ENCODE measurements around the gene PPARA.
"Not testable (repeated sequence)": the region's sequence is repeated elsewhere in the genome, so short reads cannot be mapped to it uniquely, and the experiment has no call there.

Gene PPARA

DNA sequence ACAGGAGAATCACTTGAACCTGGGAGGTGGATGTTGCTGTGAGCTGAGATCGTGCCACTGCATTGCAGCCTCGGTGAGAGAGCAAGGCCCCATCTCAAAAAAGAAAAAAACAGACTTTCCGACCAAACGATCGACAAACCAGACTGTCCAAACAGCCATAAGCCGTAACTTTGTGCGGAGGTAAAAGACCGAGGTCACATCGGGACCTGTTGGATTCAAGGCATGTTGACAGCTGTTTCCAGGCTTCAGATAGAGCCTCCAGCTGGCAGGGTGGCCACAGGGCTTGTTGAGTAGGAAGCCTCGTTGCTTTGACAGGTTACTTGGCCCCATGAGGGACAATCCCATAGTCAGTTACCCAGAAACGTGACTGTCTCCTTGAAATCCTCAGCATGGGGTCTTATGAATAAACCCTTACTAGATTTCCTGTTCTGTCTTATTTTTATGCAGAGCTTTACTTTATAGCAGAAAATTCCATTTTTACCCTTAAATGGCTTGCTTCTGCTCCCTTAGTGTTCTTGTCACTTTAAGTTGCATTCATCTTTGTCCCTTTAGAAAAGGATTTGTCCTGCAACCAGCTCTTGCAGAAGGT lies 22.3 kb downstream of the PPARA start:
- no peak for DNase-seq (ENCODE audit: low spot score)

DNA sequence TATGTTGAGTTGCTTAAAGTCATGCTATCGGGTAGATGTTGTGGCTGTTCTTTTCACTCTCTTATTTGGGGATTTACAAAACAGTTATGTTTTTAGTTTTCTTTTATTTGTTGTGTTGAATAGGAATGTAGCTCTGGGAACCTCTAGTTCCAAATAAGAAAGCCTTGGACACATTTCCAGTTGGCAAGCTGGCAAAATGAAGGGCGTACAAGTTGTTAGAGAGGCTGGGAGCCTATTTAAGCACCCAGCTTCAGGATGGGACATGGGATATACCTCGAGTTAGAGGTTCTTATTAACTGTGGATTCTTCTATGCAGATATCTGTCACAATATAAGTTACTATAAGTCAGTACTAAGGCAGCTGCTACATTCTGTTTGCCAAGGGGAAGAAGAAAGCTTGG lies 22.8 kb downstream of the PPARA start:
- no peak for DNase-seq (ENCODE audit: low spot score)

DNA sequence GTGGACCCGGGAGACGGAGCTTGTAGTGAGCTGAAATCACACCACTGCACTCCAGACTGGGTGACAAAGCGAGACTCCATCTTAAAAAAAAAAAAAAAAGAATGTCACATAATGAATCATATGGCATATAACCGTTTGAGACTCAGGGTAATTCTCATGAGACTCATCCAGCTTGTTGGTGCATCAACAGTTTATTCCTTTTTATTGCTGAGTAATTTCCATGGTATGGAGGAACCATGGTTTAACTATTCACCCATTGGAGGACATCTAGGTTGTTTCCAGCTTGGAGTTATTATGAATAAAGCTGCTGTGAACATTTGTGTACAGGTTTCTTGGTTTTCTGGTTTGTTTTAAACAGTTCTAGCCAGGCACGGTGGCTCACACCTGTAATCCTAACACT lies 25.3 kb downstream of the PPARA start:
- DNase-seq (ENCODE audit: low spot score) = no peak

DNA sequence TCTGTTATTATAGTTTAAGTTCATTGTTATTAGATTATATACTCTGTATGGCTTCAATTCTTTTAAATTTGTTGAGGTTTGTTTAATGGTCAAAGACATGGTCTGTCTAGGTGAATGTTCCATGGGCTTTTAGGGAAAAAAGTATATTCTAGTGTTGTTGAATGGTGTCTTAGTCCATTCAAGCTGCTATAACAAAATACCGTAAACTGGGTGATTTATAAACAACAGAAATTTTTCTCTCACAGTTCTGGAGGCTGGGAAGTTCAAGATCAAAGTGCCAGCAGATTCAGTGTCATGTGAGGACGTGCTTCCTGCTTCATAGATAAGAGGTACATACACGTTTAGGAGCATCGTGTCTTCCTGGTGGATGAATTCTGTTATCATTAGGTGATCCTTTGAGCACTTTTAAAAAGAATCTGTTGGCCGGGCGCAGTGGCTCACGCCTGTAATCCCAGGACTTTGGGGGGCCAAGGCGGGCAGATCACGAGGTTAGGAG lies 26.2 kb downstream of the PPARA start:
- DNase-seq (ENCODE audit: low spot score) = no peak

DNA sequence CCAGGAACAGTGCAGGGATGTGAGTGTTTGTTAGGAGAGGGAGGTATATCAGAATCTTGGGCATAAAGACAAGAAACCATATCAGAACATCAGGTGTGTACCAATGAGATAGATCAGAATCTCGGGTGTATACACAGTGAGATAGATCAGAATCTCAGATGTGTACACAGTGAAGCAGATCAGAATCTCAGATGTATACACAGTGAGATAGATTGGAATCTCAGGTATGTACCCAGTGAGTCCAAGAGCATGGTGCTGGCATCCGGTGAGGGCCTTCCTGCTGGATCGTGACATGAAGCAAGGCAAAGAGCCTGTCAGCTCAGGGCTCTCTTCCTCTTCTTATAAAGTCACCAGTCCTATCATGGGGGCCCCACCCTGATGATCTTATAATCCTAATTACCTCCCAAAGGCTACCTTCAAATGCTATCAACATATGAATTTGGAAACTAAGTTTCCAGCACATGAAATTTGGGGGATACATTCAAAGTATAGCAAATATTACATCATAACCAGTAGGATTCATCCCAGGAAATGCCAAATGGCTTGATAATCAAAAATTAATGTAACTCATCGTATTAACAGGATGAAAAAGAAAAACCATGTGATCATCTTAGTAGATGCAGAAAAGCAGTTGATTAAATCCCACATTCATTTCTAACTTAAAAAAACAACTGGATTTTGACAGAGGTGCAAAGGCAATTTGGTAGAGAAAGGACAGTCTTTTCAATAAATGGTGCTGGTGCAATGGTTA lies 28.6 kb downstream of the PPARA start:
- no peak for DNase-seq (ENCODE audit: low spot score)

DNA sequence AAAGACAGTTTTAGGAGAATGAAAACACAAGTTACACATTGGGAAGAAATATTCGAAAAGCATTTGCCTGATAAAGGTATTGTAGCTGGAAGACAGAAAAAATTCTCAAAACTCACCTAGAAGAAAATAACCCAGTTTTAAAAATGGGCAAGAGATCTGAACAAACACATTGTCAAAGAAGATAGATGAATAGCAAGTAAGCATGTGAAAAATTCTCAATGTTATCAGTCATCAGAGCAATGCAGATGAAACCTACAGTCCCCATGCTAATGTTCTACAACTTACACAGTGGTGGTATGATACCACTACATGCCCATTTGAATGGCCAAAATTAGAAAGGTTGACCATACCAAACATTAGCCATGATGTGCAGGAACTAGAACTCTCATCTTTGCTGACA lies 29.4 kb downstream of the PPARA start:
- DNase-seq (ENCODE audit: low spot score) = no peak

DNA sequence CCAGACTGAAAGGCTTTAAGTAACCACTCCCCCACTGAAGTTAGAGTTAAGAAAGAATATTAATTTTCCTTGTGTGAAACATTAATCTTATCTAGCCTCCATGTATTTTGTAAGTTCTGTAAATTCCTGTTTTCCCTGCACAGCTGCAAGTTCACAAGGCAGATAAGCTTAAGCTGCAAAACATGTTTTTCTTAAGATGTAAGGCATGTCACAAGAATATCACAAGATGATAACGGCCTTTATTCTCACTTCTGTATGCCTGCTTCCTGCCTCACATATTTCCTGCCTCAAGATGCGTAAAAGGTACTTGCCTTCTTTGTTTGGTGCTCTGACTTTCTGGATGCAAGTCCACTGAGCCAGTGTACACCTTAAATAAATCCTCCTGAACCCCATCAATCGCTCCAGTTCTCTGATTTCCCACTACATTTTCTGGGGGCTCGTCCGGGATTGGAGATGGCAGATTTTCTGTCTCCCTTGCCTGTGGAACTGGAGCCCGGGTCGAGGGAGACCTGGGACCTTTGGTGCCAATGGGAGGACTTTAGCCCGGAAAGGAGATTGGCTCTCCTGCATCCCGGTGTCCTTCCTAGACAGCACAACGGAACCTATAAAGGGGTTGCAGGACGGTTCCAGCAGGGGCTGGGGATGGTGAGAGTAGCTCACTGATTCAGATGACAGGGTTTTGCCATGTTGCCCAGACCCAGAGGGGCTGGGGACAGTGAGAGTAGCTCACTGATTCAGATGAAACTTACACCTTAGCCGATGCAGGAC lies 30.2 kb downstream of the PPARA start:
- DNase-seq (ENCODE audit: low spot score) = no peak

DNA sequence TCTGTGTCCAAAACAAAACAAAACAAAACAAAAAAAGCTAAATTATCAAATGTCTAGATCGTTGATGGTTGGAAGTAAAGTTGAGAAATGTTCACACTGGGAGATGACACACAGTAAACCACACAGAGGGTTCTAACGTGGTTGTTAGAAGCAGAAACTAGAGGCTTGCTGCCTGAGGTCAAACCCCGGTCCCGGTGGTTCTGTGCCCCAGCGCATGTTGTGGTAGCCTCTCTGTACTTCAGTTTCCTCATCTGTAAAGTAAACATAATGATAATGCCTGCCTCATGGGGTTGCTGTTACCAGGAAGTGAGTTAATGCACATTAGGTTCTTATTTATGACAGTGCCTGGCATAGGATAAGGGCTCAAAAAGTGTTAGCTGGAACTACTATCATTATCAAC lies 33.4 kb downstream of the PPARA start:
- DNase-seq (ENCODE audit: low spot score) = no peak

DNA sequence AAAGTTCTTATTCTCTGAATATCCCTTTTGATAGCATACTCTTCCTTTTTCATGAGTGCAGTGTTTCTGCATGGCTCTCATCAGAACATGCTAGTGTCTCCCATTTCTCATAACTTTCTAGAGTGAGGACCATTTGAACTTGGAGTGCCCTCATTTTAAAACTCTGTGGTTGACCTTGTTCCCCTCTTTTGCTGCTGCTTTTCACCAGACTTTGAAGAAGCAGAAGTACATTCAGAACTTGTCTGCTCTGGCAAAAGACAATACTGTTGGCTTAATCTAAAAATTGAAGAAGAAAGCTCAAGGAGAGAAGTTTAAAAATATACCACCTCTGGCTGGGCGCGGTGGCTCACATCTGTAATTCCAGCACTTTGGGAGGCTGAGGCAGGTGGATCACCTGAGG lies 35.0 kb downstream of the PPARA start:
- no peak for DNase-seq (ENCODE audit: low spot score)

DNA sequence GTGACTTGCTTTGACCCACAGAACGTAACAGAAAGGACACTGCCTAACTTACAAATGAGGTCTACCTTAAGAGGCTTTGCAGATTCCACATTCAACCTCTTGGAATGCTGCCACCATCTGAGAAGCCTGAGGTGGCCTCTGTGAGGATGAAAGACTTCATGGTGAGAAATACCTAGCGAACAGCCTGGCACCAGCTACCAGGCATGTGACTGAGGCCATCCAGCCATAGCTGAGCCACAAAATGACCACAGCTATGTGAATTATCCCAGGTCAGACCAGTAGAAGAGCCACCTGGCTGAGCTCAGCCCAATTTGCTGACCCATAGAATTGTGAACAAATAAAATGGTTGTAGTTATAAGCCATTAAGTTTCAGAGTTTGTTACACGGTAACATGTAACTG lies 37.5 kb downstream of the PPARA start:
- no peak for DNase-seq (ENCODE audit: low spot score)

DNA sequence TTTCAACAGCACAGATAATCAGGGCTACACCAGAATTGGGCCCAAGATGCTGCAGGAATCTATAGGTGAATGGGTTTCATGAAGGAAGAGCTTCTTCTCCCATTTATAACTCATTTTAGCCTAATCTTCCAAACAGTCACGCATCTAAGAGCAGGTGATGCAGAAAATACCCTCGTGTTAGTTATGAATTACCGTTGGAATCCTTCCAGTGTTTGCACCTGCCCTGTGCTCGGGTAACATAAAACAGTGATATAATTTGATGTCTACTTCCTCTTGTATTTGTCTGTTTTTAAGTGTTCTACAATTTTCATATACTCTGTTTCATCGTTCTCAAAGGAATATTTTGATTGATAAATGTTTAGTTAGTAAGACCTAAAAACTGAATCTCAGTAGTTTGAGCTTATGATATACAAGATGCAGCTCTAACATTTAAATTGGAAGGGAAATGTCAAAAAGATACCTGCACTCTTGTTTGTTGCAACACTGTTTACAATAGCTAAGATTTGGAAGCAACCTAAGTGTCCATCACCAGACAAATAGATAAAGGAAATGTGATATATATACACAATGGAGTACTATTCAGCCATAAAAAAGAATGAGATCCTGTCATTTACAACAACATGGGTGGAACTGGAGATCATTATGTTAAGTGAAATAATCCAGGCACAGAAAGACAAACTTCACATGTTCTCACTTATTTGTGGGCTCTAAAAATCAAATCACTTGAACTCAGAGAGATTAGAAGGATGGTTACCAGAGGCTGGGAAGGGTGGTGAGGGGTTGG lies 42.1 kb downstream of the PPARA start:
- no peak for DNase-seq (ENCODE audit: low spot score)

DNA sequence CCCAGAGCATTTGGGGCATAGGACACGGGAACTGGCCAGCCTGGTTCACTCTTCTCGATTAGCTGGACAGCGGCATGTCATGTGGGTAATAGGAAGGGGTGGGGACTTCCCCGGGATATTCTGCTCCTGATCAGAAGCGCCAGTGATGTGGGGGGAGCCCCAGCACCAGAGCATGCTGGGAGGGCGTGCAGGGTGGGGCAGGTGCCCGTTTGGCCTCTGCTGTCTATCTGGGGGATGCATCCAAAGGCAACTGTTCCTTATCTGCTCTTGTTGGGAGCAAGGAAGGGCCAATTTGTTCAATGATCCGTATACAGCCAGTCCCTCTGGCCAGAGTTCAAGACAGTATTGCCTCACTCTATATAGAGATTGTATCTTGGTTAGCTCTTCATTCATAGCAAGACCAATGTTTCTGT lies 43.6 kb downstream of the PPARA start:
- DNase-seq (ENCODE audit: low spot score) = peak; percentile 67

DNA sequence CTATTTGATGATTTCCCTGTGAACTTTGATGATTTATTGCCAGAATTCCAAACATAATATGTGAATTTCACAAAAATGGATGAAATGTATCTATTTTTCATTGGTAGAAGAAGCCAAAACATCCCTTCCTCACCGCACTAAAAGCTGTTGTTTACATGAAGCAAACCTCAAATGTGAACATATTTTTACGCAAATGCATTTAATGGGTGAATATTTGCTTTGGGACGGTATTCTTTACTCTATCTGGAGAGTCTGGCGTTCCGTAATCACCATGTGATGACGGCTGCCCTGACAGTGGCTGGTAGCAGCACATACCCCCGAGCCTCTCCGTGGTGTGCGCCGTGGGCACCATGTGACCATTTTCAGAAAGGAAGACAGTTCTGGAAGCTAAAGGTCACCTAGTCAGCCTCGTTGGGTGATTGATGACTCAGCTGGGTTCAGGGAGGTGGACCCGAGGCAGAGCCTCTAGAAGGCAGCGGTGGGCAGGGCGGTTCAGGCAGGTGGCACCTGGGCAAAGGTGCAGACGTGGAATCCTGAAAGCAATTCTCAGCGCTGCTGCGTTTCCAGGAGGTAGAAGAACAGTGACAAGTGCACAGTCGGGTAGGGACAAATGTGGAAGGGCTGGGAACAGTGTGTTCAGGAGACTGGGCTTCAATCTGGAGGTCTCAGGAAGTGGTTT lies 45.3 kb downstream of the PPARA start:
- no peak for DNase-seq (ENCODE audit: low spot score)

DNA sequence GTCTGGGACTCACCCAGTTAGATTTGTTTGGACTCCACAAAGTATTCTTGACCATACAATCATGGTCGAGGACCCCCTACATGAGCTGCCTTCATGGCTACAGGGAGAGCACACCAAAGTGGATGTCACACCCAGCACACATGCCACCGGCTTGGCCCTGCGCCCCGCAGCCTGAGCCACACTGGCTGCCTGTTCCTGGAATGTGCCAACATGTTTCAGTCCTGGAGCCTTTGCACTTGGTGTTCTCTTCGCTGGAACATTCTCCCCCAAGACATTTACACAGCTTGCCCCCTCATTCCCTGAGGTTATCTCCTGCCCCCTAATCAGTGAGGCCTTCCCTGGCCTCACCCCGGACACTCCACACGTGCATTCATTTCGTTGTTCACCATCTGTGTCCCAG lies 46.0 kb downstream of the PPARA start:
- no peak for DNase-seq (ENCODE audit: low spot score)

DNA sequence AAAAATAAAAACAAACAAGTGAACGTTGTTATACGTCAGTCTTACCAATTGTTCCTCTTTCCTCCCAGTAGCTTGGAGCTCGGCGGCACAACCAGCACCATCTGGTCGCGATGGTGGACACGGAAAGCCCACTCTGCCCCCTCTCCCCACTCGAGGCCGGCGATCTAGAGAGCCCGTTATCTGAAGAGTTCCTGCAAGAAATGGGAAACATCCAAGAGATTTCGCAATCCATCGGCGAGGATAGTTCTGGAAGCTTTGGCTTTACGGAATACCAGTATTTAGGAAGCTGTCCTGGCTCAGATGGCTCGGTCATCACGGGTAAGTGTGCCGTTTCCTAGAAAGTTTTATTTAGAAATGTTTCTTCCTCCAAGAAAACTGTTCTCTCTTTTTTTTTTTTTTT lies 47.9 kb downstream of the PPARA start:
- no peak for DNase-seq (ENCODE audit: low spot score)

DNA sequence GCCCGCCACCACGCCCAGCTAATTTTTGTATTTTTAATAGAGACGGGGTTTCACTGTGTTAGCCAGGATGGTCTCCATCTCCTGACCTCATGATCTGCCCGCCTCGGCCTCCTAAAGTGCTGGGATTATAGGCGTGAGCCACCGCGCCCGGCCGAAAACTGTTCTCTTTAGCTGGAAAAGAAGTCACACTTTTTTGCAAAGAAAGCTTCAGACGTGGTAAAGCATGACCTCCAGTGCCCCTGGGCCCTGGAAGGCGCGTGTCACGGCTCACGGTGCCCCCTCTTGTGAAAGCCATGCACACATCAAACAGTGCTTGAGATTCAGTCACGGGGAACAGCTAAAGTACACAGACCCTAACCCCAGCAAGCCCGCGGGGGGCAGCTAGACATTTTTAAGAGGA lies 48.5 kb downstream of the PPARA start:
- not testable (repeated sequence) for DNase-seq (ENCODE audit: low spot score)

DNA sequence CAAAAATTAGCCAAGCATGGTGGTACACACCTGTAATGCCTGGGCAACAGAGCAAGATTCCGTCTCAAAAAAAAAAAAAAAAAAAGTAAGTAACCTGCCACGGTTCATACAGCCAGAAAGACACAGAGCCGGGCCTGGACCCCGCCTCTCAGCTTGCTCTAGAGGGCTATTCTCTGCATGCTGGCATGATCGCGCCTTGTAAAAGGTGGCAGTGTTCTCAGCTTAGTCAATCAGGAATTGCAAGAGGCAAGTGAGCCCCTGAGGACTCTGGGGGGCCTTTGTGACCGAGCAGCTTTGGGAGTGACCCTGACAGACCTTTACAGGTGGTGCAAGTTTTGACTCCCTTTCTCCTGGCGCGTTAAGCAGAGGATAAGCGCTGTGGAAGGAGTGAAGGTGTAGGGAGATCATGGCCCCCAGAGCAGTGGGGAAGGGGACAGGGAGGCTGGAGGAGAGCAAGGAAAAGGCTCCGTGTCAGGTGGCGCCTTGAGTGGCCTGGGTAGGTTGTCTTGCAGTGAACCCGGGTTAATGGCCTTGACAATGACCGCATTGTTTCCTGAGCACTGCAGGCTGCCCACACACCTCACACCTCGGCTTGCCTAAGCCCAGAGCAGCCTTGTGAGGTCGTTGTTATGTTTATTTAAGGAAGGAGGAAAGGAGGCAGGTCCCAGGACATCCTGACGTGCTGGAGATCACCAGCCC lies 50.9 kb downstream of the PPARA start:
- DNase-seq (ENCODE audit: low spot score) = no peak

DNA sequence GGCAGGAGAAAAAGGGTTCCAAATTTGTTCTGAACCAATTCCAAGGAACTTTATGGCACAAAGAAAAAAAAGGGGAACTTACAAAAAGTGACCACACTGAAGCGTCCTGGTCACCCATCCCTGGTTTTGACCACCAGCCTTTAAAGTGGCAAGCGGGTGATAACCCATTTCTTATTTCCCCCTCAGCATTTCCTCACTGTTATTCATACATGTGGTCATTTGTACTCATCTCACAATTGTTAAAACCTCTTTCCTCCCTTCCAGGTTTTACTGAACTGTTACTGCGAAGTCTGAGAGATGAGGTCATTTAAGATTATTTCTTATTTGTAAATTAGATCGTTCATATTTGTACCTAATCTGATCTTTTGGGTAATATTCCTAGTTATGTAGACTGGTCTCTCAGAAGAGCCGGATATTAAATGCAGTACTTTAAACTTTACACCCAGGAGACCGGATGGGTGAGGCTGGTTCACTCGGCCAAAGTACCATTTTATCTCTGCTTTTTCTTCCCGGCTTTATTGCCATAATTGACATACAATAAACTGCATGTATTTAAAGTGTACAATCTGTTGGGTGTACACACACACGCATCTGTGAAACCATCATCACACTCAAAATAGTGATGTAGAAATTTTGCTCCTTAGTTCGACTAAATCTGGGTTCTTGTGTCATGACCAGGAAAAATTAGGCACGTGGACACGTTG lies 52.7 kb downstream of the PPARA start:
- no peak for DNase-seq (ENCODE audit: low spot score)

DNA sequence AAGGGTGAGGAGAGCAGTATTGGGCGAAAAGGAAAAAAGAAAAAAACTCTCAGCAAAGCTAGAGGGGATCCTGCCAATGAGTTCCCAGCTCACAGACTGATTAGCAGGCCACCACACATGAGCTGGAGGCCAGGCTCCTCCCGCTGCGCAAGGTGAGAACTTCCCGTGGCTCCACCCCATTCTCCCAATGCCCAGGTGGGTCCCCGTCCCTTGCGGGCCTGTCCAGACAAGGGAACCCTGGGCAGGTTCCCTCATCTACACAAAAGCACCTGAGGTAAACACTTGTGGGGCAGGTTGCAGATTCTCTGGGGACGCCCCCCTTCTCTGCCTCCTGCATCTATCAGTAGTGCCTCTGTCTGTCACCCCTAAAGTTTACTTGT lies 53.3 kb downstream of the PPARA start:
- DNase-seq (ENCODE audit: low spot score) = no peak

DNA sequence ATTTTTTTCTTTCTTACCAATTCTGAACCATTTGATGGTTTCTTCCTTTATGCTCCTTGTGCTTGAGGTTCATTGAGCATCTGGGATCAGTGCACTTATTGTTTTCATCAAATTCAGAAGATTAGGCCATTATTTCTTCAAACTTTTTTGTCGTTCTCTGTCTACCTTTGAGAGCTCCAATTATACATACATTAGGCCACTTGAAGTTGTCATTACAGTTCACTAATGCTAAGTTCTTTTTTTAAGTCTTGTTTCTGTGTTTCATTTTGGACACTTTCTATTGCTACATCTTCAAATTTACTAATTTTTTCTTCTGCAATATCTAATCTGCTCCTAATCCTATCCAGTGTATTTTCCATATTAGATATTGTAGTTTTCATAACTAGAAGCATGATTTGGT lies 58.9 kb downstream of the PPARA start:
- no peak for DNase-seq (ENCODE audit: low spot score)

DNA sequence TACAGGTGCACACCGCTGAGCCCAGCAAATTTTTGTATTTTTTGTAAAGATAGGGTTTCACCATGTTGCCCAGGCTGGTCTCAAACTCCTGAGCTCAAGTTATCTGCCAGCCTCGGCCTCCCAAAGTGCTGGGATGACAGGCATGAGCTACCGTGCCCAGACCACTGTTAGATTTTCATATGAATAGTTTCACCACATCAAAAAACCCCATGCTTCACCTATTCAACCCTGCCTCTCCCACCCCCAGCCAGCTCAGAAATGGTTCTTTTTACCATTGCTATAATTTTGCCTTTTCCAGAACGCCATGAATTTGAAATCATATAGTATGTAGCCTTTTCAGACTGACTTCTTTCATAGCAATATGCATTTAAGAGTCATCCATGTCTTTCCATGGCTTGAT lies 61.9 kb downstream of the PPARA start:
- DNase-seq (ENCODE audit: low spot score) = no peak
